GM18951 (cell line): ENCODE data around the gene PLCG1.

Experiments used
- POLR2A ChIP-seq: IDR thresholded peaks from 4 replicates; pipeline ENCODE4 v1.6.1; 2011; ENCODE audit warnings: mild to moderate bottlenecking; ENCODE audit not compliant: insufficient read length, insufficient read depth; ENCODE audit errors: extremely low read depth
- in situ Hi-C: fragments of 300-500 bp; cut with MboI; formaldehyde crosslinking; loops from one replicate; pipeline ENCODE4 v1.12.0; 2022; ENCODE audit warnings: low sequenced_read_pairs, mixed read lengths, inconsistent platforms; ENCODE audit not compliant: unreplicated experiment

PLCG1 gene

GRCh38 chr20:41222296-41222695, 85.0 kb downstream of the PLCG1 start:
- in situ Hi-C loops = no loop called here
- TF ChIP-seq POLR2A = no peak

GRCh38 chr20:41222703-41223102, 85.4 kb downstream of the PLCG1 start:
- no peak for TF ChIP-seq POLR2A
- in situ Hi-C loops = no loop called here

GRCh38 chr20:41223112-41223511, 85.8 kb downstream of the PLCG1 start:
- no peak for TF ChIP-seq POLR2A
- in situ Hi-C loops = no loop called here

- in situ Hi-C loops = no loop called here
Observed at GRCh38 chr20:41224281-41224680, 86.9 kb downstream of the PLCG1 start.

GRCh38 chr20:41225091-41225490, 87.7 kb downstream of the PLCG1 start:
- no peak for TF ChIP-seq POLR2A
- in situ Hi-C loops = no loop called here

More at GRCh38 chr20:41224281-41224680, 86.9 kb downstream of the PLCG1 start:
- TF ChIP-seq POLR2A = no peak

GRCh38 chr20:41226426-41226825, 89.1 kb downstream of the PLCG1 start:
- no peak for TF ChIP-seq POLR2A
- in situ Hi-C loops = no loop called here
